Stimulated activated CD8-positive, alpha-beta memory T cell treated with anti-CD3 and anti-CD28 coated beads, Interleukin-4, amount 100 ng/mL, for 48 hours (primary cell): Measurements from ENCODE around the gene FAM78A.
"Not testable (repeated sequence)": the region's sequence is repeated elsewhere in the genome, so short reads cannot be mapped to it uniquely, and the experiment has no call there.

Experiments
- DNase-seq: peaks from one replicate; pipeline ENCODE4 v3.0.0-alpha.2; 2020

FAM78A gene

GRCh38 chr9:131280660-131281059 lies 4.3 kb upstream of the FAM78A start:
- DNase-seq, result no peak

GRCh38 chr9:131279863-131280570 lies 3.7 kb upstream of the FAM78A start:
- no peak for DNase-seq

DNA sequence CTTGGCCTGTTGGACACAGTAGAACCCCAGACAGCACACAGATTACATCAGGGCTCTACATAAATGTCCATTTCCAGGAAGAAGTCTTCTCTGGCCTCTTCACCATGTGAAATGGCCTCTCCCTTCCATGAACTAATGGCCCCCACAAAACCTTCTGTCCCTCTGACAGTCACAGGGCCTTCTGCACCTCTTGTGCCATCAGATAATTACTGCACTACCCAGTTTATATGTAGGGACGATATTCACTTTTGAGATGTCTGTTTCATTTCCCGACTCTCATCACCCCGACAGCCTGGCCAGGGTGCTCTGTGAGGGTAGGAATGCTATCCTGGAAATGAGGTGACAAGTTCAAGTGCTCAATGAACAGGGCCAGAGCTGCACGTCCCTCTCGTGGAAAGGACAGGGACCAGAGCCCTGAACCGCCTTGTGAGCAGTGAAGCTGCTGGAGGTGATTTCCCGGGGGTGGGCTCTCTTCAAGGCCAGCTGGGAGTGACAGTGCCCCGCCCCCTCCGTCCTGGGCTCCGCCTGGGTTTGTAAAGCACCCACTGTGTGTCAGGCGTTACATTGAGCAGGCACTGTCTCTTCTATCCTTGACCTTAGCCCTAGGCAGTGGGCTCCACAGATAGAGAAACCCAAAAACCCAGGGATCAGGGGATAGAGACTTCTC lies 3.0 kb upstream of the FAM78A start:
- DNase-seq, result no peak

GRCh38 chr9:131278702-131279111 lies 2.4 kb upstream of the FAM78A start:
- DNase-seq, result peak; percentile 40

DNA sequence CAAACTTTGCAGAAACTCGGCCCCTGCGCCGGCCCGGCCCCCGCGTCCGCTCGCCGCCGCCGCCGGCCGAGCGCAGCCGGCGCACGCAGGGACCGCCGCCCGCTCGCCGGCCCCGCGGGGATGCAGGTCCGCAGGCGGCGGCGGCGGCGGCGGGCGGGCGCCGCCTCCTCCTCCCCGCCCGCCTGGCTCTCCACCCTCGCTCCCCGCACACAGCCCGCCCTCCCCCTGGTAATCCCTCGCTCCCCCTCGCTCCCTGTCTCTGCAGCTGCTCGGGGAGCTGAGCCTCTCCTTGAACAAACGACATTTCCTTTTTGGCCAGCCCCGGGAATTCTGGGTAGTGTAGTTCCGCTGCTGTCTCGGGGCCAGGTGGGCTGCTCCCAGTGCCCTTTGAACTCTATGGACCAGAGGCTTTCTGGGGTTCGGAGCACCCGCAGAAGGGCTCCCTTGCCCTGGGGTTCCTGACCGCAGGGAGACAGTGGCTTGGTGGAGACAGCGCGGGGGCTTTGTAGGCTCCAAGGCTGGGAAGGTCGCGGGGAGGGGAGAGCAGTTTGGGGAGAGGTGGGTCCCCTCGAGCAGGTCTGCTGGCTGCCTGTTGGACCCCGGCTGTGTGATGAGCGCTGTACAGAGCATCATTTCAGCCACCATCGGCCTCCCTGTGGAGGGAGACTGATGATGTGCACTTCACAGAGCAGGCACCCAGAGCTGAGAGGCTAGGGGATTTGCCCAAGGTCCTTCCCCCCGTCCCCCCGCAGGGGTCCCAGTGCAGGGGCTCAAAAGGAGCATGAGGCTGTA lies 1.8 kb upstream of the FAM78A start:
- peak; percentile 80 for DNase-seq

DNA sequence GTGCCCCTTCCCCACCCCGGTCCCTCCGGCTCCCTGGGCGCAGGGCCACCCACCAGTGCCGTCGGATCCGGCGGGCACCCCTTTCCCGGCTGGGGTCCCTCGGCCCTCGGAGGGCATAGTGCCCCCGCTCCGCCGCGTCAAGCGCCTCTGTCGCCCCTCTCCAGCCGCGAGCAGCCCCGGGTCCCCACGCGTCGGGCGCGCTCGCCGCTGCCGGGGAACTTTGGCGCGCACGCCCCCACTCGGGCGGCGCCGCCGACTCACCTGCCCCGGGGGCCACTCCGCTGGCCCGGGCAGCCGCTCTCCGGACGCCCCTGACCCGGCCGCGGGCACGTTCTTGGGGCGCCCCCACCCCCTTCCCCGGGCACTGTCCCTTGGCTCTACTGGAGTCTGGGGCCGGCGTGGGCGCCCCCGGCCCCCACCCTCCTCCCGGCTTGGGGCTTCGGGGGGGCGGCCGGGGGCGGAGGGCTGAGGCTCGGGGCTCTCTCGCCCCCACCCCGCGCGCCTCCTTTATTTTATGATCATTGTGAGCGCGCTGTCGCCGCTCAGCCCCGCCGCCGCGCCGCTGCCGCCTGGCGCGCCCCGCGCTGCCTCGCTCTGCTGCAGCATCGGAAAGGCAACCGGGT lies 1.1 kb upstream of the FAM78A start:
- peak; percentile 41 for DNase-seq

DNA sequence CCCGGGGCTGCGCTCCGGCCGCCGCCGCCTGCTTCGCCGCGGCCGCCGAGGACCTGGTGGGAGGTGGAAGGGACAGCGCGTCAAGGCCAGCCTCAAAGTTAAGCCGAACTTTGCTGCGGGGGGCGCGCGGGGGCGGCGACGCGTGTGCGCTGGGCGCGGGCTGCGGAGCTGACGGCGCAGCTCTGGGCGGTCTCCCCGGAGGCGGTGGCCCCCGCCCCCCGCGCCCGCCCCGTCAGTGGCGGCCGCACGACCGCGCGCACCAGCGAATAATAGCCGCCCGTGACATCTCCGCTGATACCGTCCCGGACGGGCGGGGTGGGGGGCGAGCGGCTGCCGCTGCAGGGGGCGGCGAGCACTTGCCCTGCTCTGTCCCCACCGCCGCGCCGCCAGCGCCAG lies 579 bp upstream of the FAM78A start:
- peak; percentile 53 for DNase-seq

DNA sequence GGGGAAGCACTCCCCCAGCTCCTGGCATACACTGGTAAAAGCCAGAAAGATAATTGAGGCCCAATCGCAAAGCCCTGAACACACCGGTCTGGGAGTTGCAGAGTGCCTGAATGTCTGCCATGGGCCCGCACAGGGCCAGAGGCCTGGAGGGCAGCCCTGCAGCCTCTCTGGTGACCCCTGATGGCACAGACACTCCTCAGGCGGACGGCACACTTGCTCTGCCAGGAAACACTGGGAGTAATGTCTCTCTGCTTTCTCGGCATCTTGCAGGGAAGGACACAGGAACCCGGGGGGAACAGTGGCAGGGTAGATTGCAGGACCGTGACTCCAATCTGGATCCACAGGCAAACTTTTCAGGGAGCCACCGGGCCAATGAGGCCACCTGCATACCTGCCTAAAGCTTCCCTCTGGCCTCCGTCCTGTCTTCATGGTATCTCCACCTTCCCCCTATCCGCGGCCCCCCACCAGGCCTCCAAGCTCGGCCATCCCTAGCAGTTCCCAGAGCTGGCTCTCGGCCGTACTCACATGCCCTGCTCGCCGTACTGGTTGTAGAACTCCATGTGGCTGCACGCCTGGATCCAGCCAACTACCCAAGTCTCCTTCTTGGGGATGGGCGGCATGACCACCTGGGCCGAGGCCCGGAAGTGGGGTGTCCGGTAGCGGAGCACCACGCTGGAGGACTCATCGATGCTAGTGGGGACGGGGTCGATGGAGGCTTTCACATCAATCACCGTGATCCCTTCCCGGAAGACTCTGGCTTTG lies 797 bp downstream of the FAM78A start:
- peak; percentile 61 for DNase-seq

DNA sequence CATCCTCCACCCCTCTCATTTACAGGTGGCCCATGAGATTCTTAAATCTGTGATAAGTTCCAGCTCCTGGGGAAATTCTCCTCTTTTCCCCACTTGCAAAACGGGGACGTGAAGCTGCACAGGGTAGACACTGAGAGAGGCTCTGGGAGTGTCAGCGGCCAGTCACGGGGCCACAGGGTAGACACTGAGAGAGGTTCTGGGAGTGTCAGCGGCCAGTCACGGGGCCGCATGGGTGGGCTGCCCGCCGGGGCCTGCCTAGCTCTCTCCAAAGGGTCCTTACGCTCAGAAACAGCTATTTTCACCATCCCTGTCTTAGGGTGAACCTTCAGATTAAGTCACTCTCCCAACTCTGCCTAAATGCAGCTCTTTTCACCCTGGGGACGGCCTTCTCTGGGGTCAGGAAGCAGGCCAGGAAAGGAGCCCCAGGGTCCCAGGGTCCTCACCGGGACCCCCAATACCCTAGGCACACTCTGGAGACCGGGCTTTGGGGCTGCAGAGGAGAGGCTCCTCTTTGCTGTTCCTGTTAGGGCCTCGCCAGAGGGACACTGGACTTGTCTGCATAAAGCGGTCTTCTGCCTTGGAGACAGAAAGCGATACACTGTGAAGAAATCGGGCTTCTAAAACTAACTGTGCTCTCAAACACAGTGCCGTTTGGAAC lies 1.5 kb downstream of the FAM78A start:
- DNase-seq, result peak; percentile 64

- DNase-seq, result peak; percentile 54
These were observed 2.2 kb downstream of the FAM78A start for GRCh38 chr9:131273856-131274673.

DNA sequence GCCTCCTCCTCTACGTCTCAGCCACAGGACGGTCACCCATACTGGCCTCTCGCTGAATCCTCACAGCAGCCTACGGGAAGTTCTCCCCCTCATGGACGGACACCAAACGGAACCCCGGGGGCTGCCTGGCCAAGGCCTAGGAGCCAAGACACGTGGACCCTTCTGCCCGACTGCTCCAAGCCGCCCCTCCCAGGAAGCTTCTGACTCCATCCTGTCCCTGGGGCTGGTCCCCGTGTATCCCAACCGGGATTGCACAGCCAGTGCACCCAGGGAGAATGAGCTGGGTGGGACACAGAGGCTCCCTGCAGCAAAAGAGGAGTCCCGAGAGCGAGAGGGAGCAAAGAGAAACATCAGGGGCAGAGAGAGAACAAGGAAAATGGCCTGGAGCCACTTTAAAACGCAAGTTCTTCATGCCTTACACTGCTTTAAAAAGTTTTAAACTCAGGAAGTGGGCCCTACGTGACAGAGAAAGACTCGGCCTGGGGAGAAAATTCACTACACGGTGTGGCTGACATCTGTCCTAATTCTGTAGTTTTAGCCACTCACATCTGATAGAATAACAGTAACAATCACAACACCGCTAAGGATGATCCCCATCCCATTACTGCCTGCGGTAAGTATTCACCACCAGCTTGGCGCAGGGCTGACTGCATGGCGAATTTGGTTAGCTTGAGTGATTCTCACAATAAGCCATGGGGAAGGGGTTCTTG lies 3.0 kb downstream of the FAM78A start:
- peak; percentile 57 for DNase-seq

- DNase-seq, result no peak
These were observed 4.1 kb downstream of the FAM78A start for GRCh38 chr9:131272212-131272611.

- no peak for DNase-seq
These were observed 4.8 kb downstream of the FAM78A start for GRCh38 chr9:131271506-131271931.

GRCh38 chr9:131271016-131271273 lies 5.4 kb downstream of the FAM78A start:
- DNase-seq, result not testable (repeated sequence)

DNA sequence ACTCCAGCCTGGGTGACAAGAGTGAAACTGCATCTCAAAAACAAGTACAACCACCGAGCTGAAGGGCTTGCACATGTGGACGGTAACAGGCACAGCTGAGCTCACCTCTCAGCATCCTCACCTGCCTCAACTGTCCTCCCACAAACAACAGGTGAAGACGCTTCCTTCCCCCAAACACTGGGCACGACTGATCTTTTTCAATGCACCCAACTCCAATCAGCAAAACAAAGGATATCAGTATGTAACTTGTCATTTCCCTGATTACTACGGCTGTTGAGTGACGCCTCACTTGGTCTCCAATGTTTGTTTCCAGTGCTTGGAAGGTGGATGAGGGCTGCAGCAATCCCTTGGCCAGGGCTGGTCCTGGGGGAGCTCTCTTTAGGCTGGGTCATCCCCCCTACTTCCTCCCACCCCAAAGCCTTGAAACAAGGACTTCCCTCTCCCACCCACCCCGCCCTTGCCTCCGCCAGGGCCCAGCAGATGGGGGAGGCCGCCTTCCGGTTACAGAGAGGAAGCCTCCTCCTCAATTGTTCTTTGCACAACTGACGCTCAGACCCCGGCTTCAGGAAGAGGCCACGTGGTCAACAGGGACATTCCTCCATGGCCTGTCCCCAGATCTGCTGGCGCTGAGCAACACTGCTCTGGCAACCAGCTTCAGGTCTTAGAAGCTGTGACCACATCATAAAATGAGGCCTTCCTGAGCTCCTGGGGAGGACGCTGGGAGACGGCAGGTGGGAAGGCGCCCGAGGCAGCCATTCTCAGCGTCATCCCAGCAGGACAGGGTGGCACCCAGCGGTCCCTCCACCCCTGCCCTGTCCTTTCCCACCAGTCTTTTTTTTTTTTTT lies 5.9 kb downstream of the FAM78A start:
- DNase-seq, result peak; percentile 72

DNA sequence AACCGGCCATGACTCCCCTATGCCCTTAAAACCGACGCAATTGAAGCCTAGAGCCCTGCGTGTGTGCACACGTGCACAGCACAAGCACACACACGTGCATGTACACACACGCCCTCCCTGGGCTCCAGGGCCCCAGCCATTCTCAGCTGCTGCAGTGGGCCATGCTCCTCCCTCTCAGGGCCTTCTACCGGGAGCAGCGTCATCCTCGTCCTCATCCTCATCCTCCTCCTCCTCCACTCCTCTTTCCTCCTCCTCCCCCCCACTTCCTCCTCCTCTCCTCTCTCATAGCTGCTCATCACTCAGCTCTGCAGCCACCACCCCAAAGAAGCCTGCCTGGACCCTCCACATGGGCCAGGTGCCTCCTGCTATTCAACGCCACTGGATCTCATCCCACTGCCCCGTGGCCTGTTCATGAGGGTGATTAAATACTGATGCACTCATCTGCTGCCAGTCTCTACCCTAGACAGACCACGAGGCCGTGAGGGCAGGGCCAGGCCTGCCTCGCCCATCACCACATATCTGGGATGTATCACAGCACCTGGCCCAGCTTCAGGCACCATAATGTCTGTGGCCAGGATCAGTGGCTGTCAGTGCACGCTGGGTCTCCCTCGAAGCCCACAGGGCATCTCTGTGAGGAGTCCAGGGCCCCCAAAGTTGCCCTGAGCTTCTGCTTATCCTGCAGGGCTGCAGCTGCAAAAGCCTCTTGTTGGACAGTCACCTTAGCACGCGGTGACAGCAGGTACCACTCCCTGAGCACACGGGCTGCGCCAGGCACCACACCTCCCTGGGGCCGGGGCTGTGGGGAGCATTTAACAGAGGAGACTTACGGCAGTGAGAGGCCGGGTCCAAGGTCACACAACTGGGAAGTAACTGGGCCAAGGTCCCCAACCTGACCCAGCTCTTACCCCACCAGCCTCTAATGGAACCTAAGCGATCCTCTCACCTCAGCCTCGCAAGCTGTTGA lies 9.8 kb downstream of the FAM78A start:
- DNase-seq, result peak; percentile 63

- DNase-seq, result peak; percentile 48
These were observed 12.1 kb downstream of the FAM78A start for GRCh38 chr9:131264231-131264630.

- peak; percentile 24 for DNase-seq
These were observed 12.6 kb downstream of the FAM78A start for GRCh38 chr9:131263701-131264100.

GRCh38 chr9:131263033-131263343 lies 13.3 kb downstream of the FAM78A start:
- DNase-seq, result not testable (repeated sequence)
